Breast epithelium (tissue), 4 donors: ENCODE data around the gene HSPBP1. TPM values are rescaled to one million over a fixed set of nuclear protein-coding genes. Genes with fewer than 3 reads are reported as not detected.

ENCODE experiments used
- DNase-seq, 2 donors: peaks; one replicate each; pipeline ENCODE4 v3.0.0-alpha.2; 2019; ENCODE audit warnings: low spot score in 2 of 2
- H3K27ac ChIP-seq, 2 donors: fragments of 200-600 bp; sonication (generic) in 1 of 2; one replicate each; pipeline ENCODE4 v1.5.1; 2016 to 2019; ENCODE audit warnings: mild to moderate bottlenecking in 1 of 2
- H3K27me3 ChIP-seq, 2 donors: fragments of 200-600 bp; sonication (generic) in 1 of 2; one replicate each; pipeline versions ENCODE4 v1.5.1 to v1.6.0; 2017 to 2019; ENCODE audit warnings: control low read depth in 1 of 2, mild to moderate bottlenecking in 1 of 2
- H3K36me3 ChIP-seq: fragments of 200-600 bp; one replicate; pipeline ENCODE4 v1.5.1; 2019
- H3K4me1 ChIP-seq, 2 donors: fragments of 200-600 bp; sonication (generic); one replicate each; pipeline ENCODE4 v1.5.1; 2016 to 2019; ENCODE audit warnings: control low read depth in 1 of 2
- H3K4me3 ChIP-seq, 3 donors: fragments of 200-600 bp; sonication (generic); 1 replicate in 2 of 3; 2 replicates in 1 of 3; pipeline ENCODE4 v1.5.1; 2016 to 2019; ENCODE audit warnings: mild to moderate bottlenecking in 3 of 3, moderate library complexity in 2 of 3
- H3K9me3 ChIP-seq, 2 donors: fragments of 200-600 bp; sonication (generic) in 1 of 2; one replicate each; pipeline ENCODE4 v1.5.1; 2016 to 2019; ENCODE audit warnings: control low read depth in 1 of 2
- POLR2A ChIP-seq: fragments of 450-650 bp; IDR thresholded peaks from one replicate; pipeline ENCODE4 v1.6.1; 2016; ENCODE audit warnings: antibody characterized with exemption, mild to moderate bottlenecking, moderate library complexity
- POLR2AphosphoS5 ChIP-seq, 3 donors: sonication (generic); formaldehyde crosslinking; IDR thresholded peaks; one replicate each; pipeline ENCODE4 v1.6.1; 2017; ENCODE audit warnings: antibody characterized with exemption in 3 of 3
- intact Hi-C: fragments of 100-400 bp; cut with DNase I; formaldehyde crosslinking; loops from one replicate; pipeline ENCODE4 v1.15.1; 2023; ENCODE audit warnings: low total_unique reads
- total RNA-seq, 3 donors: library from RNA; depleted of rRNA; stranded (reverse); fragments of >200 nt; gene quantifications; one replicate each; pipeline ENCODE4 v1.1.0, GENCODE V29; 2016
- TF ChIP-seq, protein P1 (sequence below), 3 donors: fragments of 450-650 bp; IDR thresholded peaks; one replicate each; pipeline ENCODE4 v1.5.1; 2016 to 2017; ENCODE audit warnings: antibody characterized with exemption in 3 of 3, mild to moderate bottlenecking in 3 of 3, moderate library complexity in 3 of 3

The HSPBP1 gene
- total RNA-seq, 3 donors from 2014 or later = 13.3 to 36.1 (median 32.6) TPM

DNA sequence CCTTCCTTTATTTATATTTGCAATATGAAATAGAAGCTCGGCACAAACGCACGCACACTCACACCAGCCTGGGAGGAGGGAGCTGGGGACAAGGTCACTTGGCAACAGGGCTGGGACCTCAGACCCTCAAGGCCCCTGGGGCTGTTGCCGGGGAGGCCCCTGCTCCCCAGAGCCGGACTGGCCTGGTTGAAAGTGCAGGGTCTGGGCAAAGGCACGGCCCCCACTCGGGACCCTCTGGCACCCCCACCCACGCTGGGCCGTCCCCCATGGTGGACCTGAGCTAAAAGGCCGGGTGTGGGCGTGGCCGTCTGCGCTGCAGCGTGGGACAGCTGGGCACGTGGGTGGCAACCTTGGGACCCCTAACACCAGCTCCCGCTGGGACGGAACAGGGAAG is 50.1 kb downstream of the HSPBP1 start:
- Histone ChIP-seq H3K4me1 (no peaks in the 10 kb centered on the region), H3K27me3 (no peaks in the 10 kb centered on the region), H3K4me3 (no peak overlapping the region), H3K36me3 (peaks cover 18% of the 10 kb centered on the region), H3K27ac (no peak overlapping the region), H3K9me3 (no peaks in the 10 kb centered on the region)
- DNase-seq = no peak
- TF ChIP-seq, protein P1, sequence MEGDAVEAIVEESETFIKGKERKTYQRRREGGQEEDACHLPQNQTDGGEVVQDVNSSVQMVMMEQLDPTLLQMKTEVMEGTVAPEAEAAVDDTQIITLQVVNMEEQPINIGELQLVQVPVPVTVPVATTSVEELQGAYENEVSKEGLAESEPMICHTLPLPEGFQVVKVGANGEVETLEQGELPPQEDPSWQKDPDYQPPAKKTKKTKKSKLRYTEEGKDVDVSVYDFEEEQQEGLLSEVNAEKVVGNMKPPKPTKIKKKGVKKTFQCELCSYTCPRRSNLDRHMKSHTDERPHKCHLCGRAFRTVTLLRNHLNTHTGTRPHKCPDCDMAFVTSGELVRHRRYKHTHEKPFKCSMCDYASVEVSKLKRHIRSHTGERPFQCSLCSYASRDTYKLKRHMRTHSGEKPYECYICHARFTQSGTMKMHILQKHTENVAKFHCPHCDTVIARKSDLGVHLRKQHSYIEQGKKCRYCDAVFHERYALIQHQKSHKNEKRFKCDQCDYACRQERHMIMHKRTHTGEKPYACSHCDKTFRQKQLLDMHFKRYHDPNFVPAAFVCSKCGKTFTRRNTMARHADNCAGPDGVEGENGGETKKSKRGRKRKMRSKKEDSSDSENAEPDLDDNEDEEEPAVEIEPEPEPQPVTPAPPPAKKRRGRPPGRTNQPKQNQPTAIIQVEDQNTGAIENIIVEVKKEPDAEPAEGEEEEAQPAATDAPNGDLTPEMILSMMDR (IDR thresholded peaks at IDR 0.05) = no peak
- TF ChIP-seq POLR2A = no peak
- no peak for TF ChIP-seq POLR2AphosphoS5 (IDR thresholded peaks at IDR 0.05)
- intact Hi-C loops = no loop called here

DNA sequence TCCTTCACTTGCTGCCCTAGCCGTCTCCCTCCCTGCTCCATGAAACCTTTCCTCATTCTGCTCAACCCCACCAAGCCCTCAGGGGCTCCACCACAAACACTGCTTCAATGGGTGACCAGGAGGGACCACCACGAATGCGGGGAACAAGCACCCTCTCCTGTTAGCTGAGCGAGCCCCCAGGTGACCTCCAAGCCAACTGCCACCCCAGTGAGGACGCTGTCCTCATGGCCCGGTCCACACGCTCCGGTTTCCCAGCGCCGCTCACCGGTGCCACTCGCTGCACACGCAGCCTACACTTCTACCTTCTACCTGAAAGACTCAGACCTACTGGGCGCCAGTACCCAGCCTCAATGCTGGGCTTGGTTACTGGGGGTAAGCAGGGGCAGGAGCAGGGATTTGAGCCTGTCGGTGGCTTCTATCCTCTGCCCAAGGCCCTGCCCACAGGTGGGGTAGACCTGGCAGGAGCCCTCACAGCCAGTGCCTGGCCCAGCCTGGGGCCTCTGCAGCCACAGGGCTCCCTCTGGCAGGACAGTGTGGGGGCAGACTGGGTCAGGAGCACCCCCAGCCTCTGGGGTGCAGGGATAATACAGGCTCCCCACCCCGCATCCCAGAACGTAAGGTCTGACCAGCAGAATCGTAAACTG is 50.6 kb downstream of the HSPBP1 start:
- Histone ChIP-seq H3K9me3 (no peaks in the 10 kb centered on the region), H3K36me3 (peaks cover 18% of the 10 kb centered on the region), H3K27ac (no peak overlapping the region), H3K27me3 (no peaks in the 10 kb centered on the region), H3K4me1 (no peaks in the 10 kb centered on the region), H3K4me3 (no peak overlapping the region)
- TF ChIP-seq POLR2AphosphoS5 (IDR thresholded peaks at IDR 0.05) (no peak), POLR2A (no peak)
- TF ChIP-seq, protein P1 (IDR thresholded peaks at IDR 0.05) = no peak
- intact Hi-C loops = no loop called here
- no peak for DNase-seq

DNA sequence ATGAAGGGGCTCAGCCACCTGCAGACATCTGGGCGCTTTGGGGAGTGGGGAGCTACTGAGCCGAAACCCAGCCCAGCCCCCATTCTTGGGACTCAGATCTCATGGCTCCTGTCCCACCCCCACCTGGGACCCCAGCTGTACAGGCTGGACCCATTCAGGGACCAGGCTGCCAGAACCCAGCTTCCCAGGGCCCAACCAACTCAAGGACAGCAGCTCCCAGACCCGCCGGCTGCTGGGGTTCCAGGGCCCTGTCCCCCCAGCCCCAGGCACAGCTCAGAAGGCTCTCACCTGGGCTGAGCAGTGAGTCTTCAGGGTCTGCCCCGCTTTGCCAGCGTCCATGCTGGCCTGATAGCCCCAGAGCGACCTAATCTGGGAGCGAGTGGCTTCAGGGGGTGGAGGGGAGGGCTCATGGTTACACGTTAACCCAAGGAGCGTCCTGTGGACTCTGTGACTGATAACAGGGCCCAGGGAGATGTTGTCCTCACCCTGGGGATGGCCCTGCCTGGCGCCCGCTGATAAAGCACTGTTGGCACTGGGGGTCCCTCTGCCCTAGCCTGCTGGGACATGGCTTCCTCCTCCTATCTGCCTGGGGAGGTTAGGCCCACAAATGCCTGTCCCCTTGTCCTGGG is 51.4 kb downstream of the HSPBP1 start, which contains the start of gene TMEM86B:
Gene TMEM86B, minus strand, starts transcription at position 361 of the 629 bp plus-strand sequence. Its CDS starts 22 bp downstream, at position 339.
- intact Hi-C loops = no loop called here
- peaks cover 18% of the 10 kb centered on the region for H3K36me3 ChIP-seq
- no peak for DNase-seq
- H3K27me3 ChIP-seq = no peaks in the 10 kb centered on the region
- H3K27ac ChIP-seq = no peak within 1 kb of the TSS
- no peaks in the 10 kb centered on the region for H3K4me1 ChIP-seq
- H3K4me3 ChIP-seq = no peak within 1 kb of the TSS
- H3K9me3 ChIP-seq = no peaks in the 10 kb centered on the region
- TF ChIP-seq, protein P1 (IDR thresholded peaks at IDR 0.05) = no peak
- TF ChIP-seq POLR2A (no peak), POLR2AphosphoS5 (IDR thresholded peaks at IDR 0.05) (no peak)

DNA sequence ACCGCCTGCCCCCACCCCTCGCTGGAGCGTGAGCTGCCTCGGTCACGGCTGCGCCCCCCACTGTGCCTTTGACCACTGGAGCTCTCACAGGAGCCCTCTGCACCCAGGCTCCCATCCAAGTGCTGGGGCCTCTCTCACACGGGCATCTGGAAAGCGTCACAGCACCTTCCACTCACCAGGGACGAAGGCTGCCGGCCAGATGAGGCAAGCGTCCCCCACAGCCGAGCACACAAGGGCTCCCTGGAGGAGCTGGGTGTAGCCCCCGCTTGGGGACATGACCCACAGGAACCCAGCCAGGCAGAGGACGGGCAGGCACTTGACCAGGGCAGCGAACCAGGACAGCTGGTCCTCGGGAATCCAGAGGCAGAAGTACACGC is 51.9 kb downstream of the HSPBP1 start:
- Histone ChIP-seq H3K4me1 (no peaks in the 10 kb centered on the region), H3K27ac (no peak overlapping the region), H3K9me3 (no peaks in the 10 kb centered on the region), H3K4me3 (no peak overlapping the region), H3K36me3 (peaks cover 18% of the 10 kb centered on the region), H3K27me3 (no peaks in the 10 kb centered on the region)
- DNase-seq = no peak
- intact Hi-C loops = no loop called here
- TF ChIP-seq POLR2A (no peak), POLR2AphosphoS5 (IDR thresholded peaks at IDR 0.05) (no peak)
- TF ChIP-seq, protein P1 (IDR thresholded peaks at IDR 0.05) = no peak

DNA sequence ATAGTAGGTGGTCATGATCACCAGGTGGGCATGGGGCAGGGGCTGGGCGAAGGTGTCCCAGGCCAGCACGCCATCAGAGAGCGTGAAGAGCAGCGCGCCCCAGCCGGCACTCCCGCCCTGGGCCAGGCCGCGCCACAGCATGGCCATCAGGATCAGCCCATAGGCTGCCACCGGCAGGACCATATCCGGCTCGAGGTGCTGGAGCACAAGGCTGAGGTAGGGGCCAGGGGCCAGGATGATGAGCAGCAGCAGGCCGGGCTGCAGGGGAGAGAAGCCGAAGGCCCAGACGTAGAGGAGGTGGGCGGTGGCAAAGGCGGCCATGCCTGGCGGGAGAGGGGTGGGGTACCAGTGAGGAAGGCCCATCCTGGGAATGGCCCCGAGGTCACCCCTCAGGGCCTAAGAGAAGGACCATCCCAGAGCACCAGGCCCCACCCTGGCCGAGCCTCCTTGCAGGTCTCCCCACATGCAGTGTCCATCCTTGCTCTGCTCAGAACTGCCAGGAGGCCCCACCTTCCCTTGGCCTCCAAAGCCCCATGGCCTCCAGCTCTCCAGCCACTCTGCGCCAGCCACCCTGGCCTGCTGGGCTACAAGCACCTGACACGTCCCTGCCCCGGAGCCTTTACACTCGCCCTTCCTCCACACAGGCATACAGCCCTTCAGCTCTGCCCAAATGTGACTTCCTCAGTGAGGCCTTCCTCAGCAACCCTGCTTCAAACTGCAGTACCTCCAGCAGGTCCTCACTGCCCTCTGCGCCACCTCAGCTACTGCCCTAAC is 52.5 kb downstream of the HSPBP1 start:
- TF ChIP-seq, protein P1 (IDR thresholded peaks at IDR 0.05) = no peak
- TF ChIP-seq POLR2AphosphoS5 (IDR thresholded peaks at IDR 0.05) (no peak), POLR2A (no peak)
- H3K36me3 ChIP-seq = peaks cover 16% of the 10 kb centered on the region
- no peak overlapping the region for H3K4me3 ChIP-seq
- H3K9me3 ChIP-seq = no peaks in the 10 kb centered on the region
- no peaks in the 10 kb centered on the region for H3K4me1 ChIP-seq
- no peaks in the 10 kb centered on the region for H3K27me3 ChIP-seq
- no peak overlapping the region for H3K27ac ChIP-seq
- DNase-seq = no peak
- intact Hi-C loops = no loop called here
